22Rv1 (cell line): Measurements from ENCODE around the gene EDIL3.

Source experiments
- H3K27ac ChIP-seq: fragments of 450-650 bp; 2 replicates; pipeline ENCODE4 v1.5.1; 2017
- ZFX ChIP-seq: fragments of 450-650 bp; IDR thresholded peaks from 2 replicates; pipeline ENCODE4 v1.6.1; 2017; ENCODE audit warnings: antibody characterized with exemption, borderline replicate concordance
- TF ChIP-seq, protein P1 (sequence below): fragments of 450-650 bp; IDR thresholded peaks from 2 replicates; pipeline ENCODE4 v1.5.1; 2017; ENCODE audit warnings: mild to moderate bottlenecking

EDIL3 gene

DNA sequence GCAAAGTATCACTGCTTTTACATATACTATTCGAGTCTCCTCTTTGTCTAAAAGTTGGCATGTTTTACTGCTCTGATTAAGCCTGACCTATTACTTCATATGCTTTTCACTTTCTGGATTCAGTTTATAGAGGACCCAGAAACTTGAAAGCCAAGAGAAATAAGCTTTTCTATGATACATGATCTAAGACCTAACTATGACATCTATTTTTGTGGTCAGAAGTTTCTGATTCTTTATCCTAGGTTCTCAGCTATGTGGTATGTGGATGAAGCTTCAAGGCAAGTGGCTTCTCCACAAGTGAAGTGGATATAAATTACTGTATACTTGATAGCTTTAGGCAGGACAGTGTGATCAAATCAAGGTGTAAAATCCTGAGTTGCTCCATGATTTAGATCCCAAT, 6.3 kb downstream of the EDIL3 start:
- no peak overlapping the region for H3K27ac ChIP-seq
- no peak for TF ChIP-seq ZFX
- TF ChIP-seq, protein P1, sequence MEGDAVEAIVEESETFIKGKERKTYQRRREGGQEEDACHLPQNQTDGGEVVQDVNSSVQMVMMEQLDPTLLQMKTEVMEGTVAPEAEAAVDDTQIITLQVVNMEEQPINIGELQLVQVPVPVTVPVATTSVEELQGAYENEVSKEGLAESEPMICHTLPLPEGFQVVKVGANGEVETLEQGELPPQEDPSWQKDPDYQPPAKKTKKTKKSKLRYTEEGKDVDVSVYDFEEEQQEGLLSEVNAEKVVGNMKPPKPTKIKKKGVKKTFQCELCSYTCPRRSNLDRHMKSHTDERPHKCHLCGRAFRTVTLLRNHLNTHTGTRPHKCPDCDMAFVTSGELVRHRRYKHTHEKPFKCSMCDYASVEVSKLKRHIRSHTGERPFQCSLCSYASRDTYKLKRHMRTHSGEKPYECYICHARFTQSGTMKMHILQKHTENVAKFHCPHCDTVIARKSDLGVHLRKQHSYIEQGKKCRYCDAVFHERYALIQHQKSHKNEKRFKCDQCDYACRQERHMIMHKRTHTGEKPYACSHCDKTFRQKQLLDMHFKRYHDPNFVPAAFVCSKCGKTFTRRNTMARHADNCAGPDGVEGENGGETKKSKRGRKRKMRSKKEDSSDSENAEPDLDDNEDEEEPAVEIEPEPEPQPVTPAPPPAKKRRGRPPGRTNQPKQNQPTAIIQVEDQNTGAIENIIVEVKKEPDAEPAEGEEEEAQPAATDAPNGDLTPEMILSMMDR = no peak

DNA sequence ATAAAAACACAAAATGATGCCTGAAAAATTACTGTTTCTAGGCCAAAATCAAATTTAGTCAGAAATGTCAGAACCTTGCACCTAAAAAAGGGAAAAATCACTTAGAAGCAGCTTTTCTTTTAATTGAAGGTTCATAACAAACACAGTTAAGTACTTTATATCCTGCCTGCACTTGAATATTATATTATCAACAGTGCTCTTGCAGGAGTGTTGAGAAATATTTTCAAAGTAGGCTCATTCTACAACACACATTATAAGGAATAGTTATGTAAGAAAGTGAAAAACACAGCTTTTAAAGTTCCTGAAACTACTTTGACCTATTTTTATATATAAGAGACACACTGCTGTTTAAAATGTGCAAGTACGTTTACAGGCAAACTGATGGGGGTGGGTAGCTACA, 8.3 kb downstream of the EDIL3 start:
- TF ChIP-seq ZFX = no peak
- TF ChIP-seq, protein P1 = no peak
- no peak overlapping the region for H3K27ac ChIP-seq

DNA sequence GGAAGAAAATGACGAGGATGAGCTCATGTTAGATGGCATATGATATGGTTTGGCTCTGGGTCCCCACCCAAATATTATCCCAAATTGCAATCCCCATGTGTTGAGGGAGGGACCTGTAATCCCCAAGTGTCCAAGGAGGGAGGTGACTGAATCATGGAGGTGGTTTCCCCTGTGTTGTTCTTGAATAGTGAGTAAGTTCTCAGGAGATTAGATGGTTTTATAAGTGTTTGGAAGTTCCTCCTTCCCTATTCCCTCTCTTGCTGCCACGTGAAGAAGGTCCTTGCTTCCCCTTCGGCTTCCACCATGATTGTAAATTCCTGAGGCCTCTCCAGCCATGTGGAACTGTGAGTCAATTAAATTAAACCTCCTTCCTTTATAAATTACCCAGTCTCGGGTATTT, 10.1 kb downstream of the EDIL3 start:
- no peak for TF ChIP-seq ZFX
- TF ChIP-seq, protein P1 = no peak
- no peak overlapping the region for H3K27ac ChIP-seq

DNA sequence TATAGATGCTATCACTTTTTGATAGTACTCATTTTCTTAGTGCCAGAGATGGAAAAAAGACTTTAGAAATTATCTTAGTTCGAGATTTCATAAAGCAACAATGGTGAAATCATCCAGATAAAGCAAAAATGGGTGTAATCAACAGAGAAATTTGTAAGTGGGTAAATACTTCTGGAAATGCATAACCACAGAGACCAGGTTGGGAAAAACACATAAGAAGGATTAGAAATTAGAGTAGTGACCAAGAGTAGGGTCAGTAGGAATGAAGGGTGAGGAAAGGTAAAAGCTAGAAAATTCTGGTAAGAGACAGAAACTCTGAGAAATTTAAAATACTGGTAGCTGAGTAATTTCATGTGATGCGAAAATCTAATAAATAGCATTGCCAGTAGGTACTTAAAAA, 11.2 kb downstream of the EDIL3 start:
- TF ChIP-seq, protein P1 = no peak
- no peak for TF ChIP-seq ZFX
- no peak overlapping the region for H3K27ac ChIP-seq

DNA sequence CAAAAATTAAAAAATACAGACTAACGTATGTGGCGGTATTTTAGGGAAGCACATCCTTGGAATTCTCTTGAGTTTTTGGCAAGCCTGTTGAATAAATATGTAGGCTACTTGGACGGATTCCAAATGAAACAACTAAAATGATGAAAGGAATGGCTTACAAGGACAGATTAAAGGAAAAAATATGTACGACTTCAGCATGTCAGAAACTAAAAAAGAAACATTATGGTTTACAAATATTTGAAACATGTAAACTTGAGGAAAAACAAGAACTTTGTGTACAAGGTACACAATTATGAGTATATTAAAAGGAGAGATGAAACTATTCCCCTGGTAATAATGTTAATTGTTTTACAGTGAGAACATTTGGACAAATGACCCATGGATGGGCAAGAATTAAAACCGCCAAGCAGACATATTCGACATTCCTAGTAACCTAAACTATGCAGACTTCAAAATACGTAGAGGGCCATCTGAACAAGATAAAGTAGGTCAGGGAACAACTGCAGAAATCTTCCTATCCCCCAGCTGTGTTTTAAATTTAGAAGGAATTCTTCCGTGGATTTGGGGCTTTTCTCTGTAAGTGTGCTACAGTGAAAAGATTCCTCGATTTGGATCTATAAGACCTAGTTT, 12.5 kb downstream of the EDIL3 start:
- H3K27ac ChIP-seq = no peak overlapping the region
- TF ChIP-seq, protein P1 = no peak
- TF ChIP-seq ZFX = no peak

DNA sequence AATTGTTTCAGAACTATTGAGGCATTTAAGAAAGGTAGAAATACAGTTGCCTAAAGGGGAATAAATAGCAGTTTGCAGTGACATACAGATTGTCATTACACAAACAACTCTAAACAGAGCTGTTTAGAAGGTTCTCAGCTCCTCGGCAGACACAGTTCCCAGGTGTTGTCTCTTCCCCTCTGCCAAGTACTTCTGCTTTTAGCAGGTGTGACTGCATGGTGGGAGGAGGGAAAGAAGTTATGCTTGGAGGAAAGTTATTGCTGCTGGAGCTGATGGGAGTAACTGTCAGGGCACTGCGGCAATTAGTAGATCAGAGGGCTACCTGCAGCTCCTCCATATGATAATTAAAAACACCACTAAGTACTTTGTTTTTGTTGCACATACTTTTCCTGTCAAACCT, 14.5 kb downstream of the EDIL3 start:
- no peak overlapping the region for H3K27ac ChIP-seq
- no peak for TF ChIP-seq ZFX
- TF ChIP-seq, protein P1 = no peak

DNA sequence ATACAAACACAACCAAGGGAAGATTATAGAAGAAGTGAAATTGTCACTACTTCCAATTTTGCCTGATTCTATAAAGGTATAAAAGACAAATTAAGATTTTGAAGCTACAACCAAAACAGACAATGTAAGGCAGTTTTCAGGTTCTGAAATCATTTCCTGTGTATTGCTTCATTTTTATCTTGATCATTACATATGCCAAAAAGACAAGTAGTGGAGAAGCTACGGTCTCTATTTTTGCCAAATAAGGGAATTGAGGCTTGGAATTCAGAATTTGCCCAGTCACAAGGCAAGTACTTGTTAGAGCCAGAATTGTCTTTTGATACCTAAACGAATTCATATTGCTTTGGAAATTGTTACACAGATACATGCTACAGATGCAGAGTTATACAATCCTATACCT, 20.6 kb downstream of the EDIL3 start:
- H3K27ac ChIP-seq = no peak overlapping the region
- TF ChIP-seq, protein P1 = no peak
- no peak for TF ChIP-seq ZFX
